PC-3 (cell line): ENCODE data around the gene AGBL1. TPM values are rescaled to one million over a fixed set of nuclear protein-coding genes. Genes with fewer than 3 reads are reported as not detected.

Experiments
- ATAC-seq: fragments of 200-7000 bp; cut with Tn5 transposase; 2 replicates; pipeline ENCODE4 v1.9.1; 2020; ENCODE audit warnings: mild to moderate bottlenecking, moderate library complexity
- BruUV-seq: library from RNA; stranded (reverse); fragments of 400-500 nt; replicated peaks from 2 replicates; lab custom pipeline; 2021; lab: Mats Ljungman, UMichigan
- CTCF ChIA-PET: fragments of 300-600 bp; sonication (Branson Sonifier 250); formaldehyde crosslinking; loops from one replicate; lab custom pipeline; 2022; ENCODE audit warnings: antibody characterized with exemption; lab: Charles Lee
- POLR2A ChIA-PET: fragments of 300-600 bp; sonication (Branson Sonifier 250); formaldehyde crosslinking; loops from one replicate; lab custom pipeline; 2022; ENCODE audit warnings: antibody characterized with exemption; ENCODE audit not compliant: unreplicated experiment; lab: Charles Lee
- DNase-seq: peaks from one replicate; pipeline ENCODE4 v3.0.0-alpha.2; 2015
- H2AFZ ChIP-seq: fragments of 300-600 bp; sonication (generic); 2 replicates; pipeline ENCODE4 v1.6.0; 2016; ENCODE audit warnings: antibody characterized with exemption, low read length
- H3F3A ChIP-seq: fragments of 300-600 bp; sonication (generic); one replicate; pipeline ENCODE4 v1.6.0; 2017; ENCODE audit warnings: antibody characterized with exemption, low read length, control low read depth, mild to moderate bottlenecking; ENCODE audit not compliant: unreplicated experiment
- H3K27ac ChIP-seq: fragments of 300-600 bp; sonication (generic); 2 replicates; pipeline ENCODE4 v1.5.1; 2016; ENCODE audit warnings: mild to moderate bottlenecking, low read length
- H3K27me3 ChIP-seq: fragments of 300-600 bp; sonication (generic); 2 replicates; pipeline ENCODE4 v1.6.1; 2016; ENCODE audit warnings: low read length, mixed read lengths
- H3K36me3 ChIP-seq: fragments of 300-600 bp; sonication (generic); 2 replicates; pipeline ENCODE4 v1.6.1; 2016; ENCODE audit warnings: low read depth, mixed run types, low read length, mixed read lengths
- H3K4me1 ChIP-seq: fragments of 300-600 bp; sonication (generic); 2 replicates; pipeline ENCODE4 v1.5.1; 2016; ENCODE audit warnings: low read length; ENCODE audit not compliant: insufficient read depth
- H3K4me2 ChIP-seq: fragments of 300-600 bp; sonication (generic); 2 replicates; pipeline ENCODE4 v1.6.0; 2016; ENCODE audit warnings: low read length
- H3K4me3 ChIP-seq: fragments of 300-600 bp; sonication (generic); 2 replicates; pipeline ENCODE4 v1.5.1; 2016; ENCODE audit warnings: mild to moderate bottlenecking, low read length, mixed read lengths
- H3K79me2 ChIP-seq: fragments of 300-600 bp; sonication (generic); 2 replicates; pipeline ENCODE4 v1.6.1; 2017; ENCODE audit warnings: low read length, mixed read lengths
- H3K9ac ChIP-seq: fragments of 300-600 bp; sonication (generic); 2 replicates; pipeline ENCODE4 v1.6.0; 2016; ENCODE audit warnings: mild to moderate bottlenecking, low read length
- H3K9me2 ChIP-seq: fragments of 300-600 bp; sonication (generic); replicated peaks from 2 replicates; pipeline ENCODE4 v1.6.1; 2016; ENCODE audit warnings: mixed run types, low read length, mixed read lengths
- H3K9me3 ChIP-seq: fragments of 300-600 bp; sonication (generic); 2 replicates; pipeline ENCODE4 v1.6.1; 2016; ENCODE audit warnings: low read length, mixed read lengths
- H4K20me1 ChIP-seq: fragments of 300-600 bp; sonication (generic); 2 replicates; pipeline ENCODE4 v1.6.1; 2016; ENCODE audit warnings: low read length, mixed read lengths
- CTCF ChIP-seq: fragments of 300-600 bp; sonication (generic); conservative IDR thresholded peaks from 2 replicates; pipeline ENCODE4 v1.5.1; 2017; ENCODE audit warnings: antibody characterized with exemption, low read depth, mild to moderate bottlenecking, low read length
- EZH2 ChIP-seq: fragments of 300-600 bp; sonication (generic); IDR thresholded peaks from one replicate; pipeline ENCODE4 v1.6.1; 2017; ENCODE audit warnings: antibody characterized with exemption, mild to moderate bottlenecking, low read length; ENCODE audit not compliant: unreplicated experiment
- EZH2phosphoT487 ChIP-seq: fragments of 300-600 bp; sonication (generic); IDR thresholded peaks from 2 replicates; pipeline ENCODE4 v1.6.1; 2018; ENCODE audit warnings: mild to moderate bottlenecking, antibody characterized with exemption, low read length, borderline replicate concordance
- intact Hi-C: fragments of 100-400 bp; cut with micrococcal nuclease; formaldehyde crosslinking; loops from 2 replicates; pipeline ENCODE4 v1.9.0; 2023
- total RNA-seq: library from RNA; depleted of rRNA; stranded (reverse); fragments of >200 nt; gene quantifications from 2 replicates; pipeline ENCODE4 v1.2.3, GENCODE V29; 2014

The AGBL1 gene
- total RNA-seq, 1 experiment from 2014 or later, result not detected

DNA sequence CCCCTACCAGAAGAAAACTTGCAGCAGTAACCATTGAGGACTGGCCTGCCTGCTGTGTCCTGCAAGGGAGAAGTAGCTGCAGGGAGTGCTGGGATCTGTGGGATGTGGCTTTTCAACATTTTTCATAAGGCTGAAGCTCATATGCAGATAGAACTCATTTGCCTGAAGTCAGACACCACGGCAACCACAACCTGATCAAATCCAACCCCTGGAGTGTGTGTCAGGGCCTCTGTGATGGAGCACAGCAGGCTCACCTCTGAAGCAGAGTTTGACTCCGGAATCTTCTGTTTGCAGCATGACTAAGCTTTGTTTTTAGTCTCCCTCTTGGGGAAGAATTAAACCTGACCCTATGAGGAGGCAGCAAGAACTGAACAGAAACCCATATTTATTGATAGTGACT, 508.7 kb downstream of the AGBL1 start:
- BruUV-seq, result no TSS peak
- Histone ChIP-seq H3K27me3 (no peaks in the 10 kb centered on the region), H3K27ac (no peak overlapping the region), H3K4me3 (no peak overlapping the region), H3K4me1 (no peaks in the 10 kb centered on the region), H3K4me2 (no peak overlapping the region), H2AFZ (no peak overlapping the region), H3K9me3 (no peaks in the 10 kb centered on the region), H3F3A (no peaks in the 10 kb centered on the region), H3K36me3 (no peaks in the 10 kb centered on the region), H3K79me2 (no peaks in the 10 kb centered on the region), H4K20me1 (no peaks in the 10 kb centered on the region), H3K9me2 (no peaks in the 10 kb centered on the region), H3K9ac (no peak overlapping the region)
- ChIA-PET CTCF (no interaction called here), POLR2A (no interaction called here)
- ATAC-seq, result no peak
- DNase-seq, result no peak
- intact Hi-C loops, result no loop called here
- TF ChIP-seq CTCF (no peak), EZH2phosphoT487 (no peak), EZH2 (no peak)

- Histone ChIP-seq H3K4me3 (no peak overlapping the region), H3K9me2 (no peaks in the 10 kb centered on the region), H3K79me2 (no peaks in the 10 kb centered on the region), H3K4me1 (no peaks in the 10 kb centered on the region), H3K36me3 (no peaks in the 10 kb centered on the region), H3K27me3 (no peaks in the 10 kb centered on the region), H3K9ac (no peak overlapping the region), H3K4me2 (no peak overlapping the region), H3K27ac (no peak overlapping the region), H3F3A (no peaks in the 10 kb centered on the region), H3K9me3 (no peaks in the 10 kb centered on the region), H4K20me1 (no peaks in the 10 kb centered on the region), H2AFZ (no peak overlapping the region)
- no peak for ATAC-seq
- BruUV-seq, result no TSS peak
- POLR2A ChIA-PET, result no interaction called here
- CTCF ChIA-PET, result no interaction called here
- no peak for DNase-seq
- no peak for TF ChIP-seq EZH2phosphoT487
- no peak for TF ChIP-seq CTCF
- no peak for TF ChIP-seq EZH2
- intact Hi-C loops, result no loop called here
Measured at GRCh38 chr15:86590461-86590860, 510.8 kb downstream of the AGBL1 start.

DNA sequence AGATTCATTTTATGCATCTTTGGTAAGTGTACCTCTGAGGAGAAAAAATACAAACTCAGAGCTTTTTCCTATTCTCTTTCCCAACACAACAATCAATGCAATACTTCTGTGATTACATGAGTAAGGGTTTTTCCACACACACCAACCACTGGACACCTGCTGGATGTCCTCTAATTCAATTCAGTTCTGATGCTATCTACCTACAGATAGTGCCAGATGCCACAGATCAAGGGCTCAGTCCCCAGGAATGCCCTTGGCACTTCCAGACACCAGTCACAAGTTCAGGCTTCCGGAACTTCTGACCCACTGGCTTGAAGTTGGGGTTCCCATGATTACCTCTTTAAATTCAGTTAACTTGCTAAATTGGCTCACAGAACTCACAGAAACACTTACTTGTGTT, 511.5 kb downstream of the AGBL1 start:
- Histone ChIP-seq H3K27ac (no peak overlapping the region), H3K27me3 (no peaks in the 10 kb centered on the region), H3K4me1 (no peaks in the 10 kb centered on the region), H3F3A (no peaks in the 10 kb centered on the region), H3K9ac (no peak overlapping the region), H3K36me3 (no peaks in the 10 kb centered on the region), H3K9me3 (no peaks in the 10 kb centered on the region), H3K4me2 (no peak overlapping the region), H3K9me2 (no peaks in the 10 kb centered on the region), H4K20me1 (no peaks in the 10 kb centered on the region), H3K4me3 (no peak overlapping the region), H2AFZ (no peak overlapping the region), H3K79me2 (no peaks in the 10 kb centered on the region)
- BruUV-seq, result no TSS peak
- ATAC-seq, result no peak
- ChIA-PET CTCF (no interaction called here), POLR2A (no interaction called here)
- no peak for DNase-seq
- intact Hi-C loops, result no loop called here
- TF ChIP-seq CTCF, result no peak
- no peak for TF ChIP-seq EZH2
- TF ChIP-seq EZH2phosphoT487, result no peak
